Body of pancreas (tissue), 4 donors: ENCODE results near the gene FBLN5.

Experiments used
- CTCF ChIP-seq, 7 experiments: fragments of 450-650 bp in 4 of 7; fragments of 200-600 bp in 3 of 7; sonication (generic) in 3 of 7; IDR thresholded peaks; one replicate each; pipeline ENCODE4 v1.5.1; 2016 to 2019; ENCODE audit warnings: antibody characterized with exemption in 7 of 7
- POLR2A ChIP-seq, 3 donors: fragments of 450-650 bp; IDR thresholded peaks; one replicate each; pipeline ENCODE4 v1.6.1; 2016; ENCODE audit warnings: antibody characterized with exemption in 3 of 3, mild to moderate bottlenecking in 2 of 3

- TF ChIP-seq POLR2A (IDR thresholded peaks at IDR 0.05) (no peak), CTCF (IDR thresholded peaks at IDR 0.05) (no peak)
Measured at GRCh38 chr14:91964724-91965123, 17.2 kb upstream of the FBLN5 start.
